Activated CD4-positive, alpha-beta T cell treated with anti-CD3 and anti-CD28 coated beads, Interleukin-2, amount 10 ng/mL, durations not matched to agents 24 days and 14 days (primary cell): ENCODE results near the gene TPPP3. TPM values are rescaled to one million over a fixed set of nuclear protein-coding genes. Genes with fewer than 3 reads are reported as not detected.

Source experiments
- DNase-seq: peaks from one replicate; pipeline ENCODE4 v3.0.0; 2022
- H3K27ac Mint-ChIP-seq: one replicate; pipeline ENCODE4 v1.8.0; 2022; ENCODE audit warnings: mild to moderate bottlenecking, mixed read lengths
- H3K27me3 Mint-ChIP-seq: one replicate; pipeline ENCODE4 v1.8.0; 2022; ENCODE audit warnings: mixed read lengths
- H3K36me3 Mint-ChIP-seq: one replicate; pipeline ENCODE4 v1.8.0; 2022; ENCODE audit warnings: low read depth, mild to moderate bottlenecking, mixed read lengths
- H3K4me1 Mint-ChIP-seq: one replicate; pipeline ENCODE4 v1.8.0; 2021; ENCODE audit warnings: mixed read lengths
- H3K4me3 Mint-ChIP-seq: one replicate; pipeline ENCODE4 v1.8.0; 2022; ENCODE audit warnings: mild to moderate bottlenecking, moderate library complexity, mixed read lengths
- H3K9me3 Mint-ChIP-seq: one replicate; pipeline ENCODE4 v1.8.0; 2021; ENCODE audit warnings: mixed read lengths
- intact Hi-C: fragments of 100-400 bp; cut with micrococcal nuclease; formaldehyde crosslinking; loops from one replicate; pipeline ENCODE4 v1.15.1; 2023
- total RNA-seq: library from RNA; stranded (reverse); gene quantifications from 2 replicates; pipeline ENCODE4 v1.2.3, GENCODE V29; 2022

TPPP3 gene
- total RNA-seq: not detected in 2 replicates

DNA sequence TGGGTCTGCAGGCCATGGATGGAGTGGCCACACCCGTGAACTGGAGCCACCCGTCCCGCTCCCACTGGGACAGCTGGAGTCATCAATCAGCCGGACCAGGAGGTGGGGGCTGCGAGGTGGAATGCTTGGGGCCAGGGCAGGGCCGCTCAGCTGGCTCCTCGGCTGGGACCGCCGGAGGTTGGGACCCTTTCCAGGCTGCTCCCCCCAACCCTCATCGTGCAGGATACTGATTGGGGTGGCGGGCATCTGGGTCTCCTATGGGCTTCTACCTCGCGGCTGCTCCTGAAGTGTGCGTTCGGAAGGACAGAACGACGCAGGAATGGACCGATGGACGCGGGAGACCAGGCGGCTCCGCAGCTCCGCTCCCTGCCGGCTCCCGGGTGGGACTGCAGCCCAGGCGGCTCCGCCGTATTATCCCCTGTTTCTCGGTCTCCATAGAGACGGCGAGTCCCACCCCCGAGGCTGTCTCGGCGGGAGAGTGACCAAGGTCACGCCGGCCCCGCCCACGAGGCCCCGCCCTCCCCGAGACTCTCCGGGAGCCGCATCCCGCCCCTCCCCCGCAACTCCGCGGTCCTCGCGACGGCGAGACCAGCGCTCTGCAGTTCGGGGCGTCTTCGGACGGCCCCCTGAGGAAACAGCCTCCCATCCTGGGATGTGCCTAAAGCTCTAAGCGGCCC lies at the start of gene TPPP3:
Gene TPPP3, minus strand, starts transcription at position 388 of the 677 bp plus-strand sequence. CDS start 2,387 bp downstream, outside the sequence.
- Mint-ChIP-seq H3K27ac (peak within 1 kb of the TSS; percentile 62), H3K4me3 (peak within 1 kb of the TSS; percentile 64), H3K9me3 (no peaks in the 10 kb centered on the region), H3K4me1 (peaks cover 4% of the 10 kb centered on the region), H3K36me3 (no peaks in the 10 kb centered on the region), H3K27me3 (peaks cover 49% of the 10 kb centered on the region)
- intact Hi-C loops: loop anchor here (10.0 kb wide), 1 partner anchor 48 kb away; no protein-coding TSS in a partner anchor
- DNase-seq: peak; percentile 84

DNA sequence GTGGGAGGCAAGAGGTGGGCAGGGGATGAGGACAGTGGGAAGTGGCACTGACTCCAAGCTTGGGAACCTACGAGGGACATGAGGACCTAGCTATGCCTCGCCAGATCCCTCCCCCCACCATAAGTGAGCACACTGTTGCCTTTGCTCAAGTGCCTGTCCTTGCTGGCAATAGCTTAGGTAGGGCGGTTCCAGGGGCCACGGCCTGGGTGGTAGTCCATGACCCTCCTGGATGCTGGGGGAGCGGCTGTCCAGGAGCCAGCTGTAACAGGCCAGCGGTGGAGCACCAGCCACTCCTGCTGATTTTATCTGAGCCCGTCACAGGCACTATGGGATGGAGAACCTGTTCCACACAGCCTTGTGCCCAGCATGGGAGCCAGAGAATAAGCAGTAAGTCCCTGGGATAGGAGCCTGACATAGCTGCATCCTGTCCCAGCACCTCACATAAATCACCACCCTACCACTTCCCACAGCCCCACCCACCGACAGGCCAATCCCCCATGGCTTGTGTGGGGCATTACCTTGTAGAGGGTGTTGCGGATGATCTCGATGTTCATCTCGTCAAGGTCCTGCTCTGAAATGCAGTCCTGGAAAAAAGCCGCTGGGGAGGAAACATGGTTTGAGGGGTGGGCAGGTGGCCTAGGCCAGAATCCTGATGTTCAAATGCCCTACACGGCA lies 49.4 kb upstream of the TPPP3 start:
- H3K27ac Mint-ChIP-seq: no peak overlapping the region
- H3K27me3 Mint-ChIP-seq: no peaks in the 10 kb centered on the region
- intact Hi-C loops: no loop called here
- H3K36me3 Mint-ChIP-seq: peaks cover 5% of the 10 kb centered on the region
- H3K9me3 Mint-ChIP-seq: no peaks in the 10 kb centered on the region
- DNase-seq: no peak
- no peak overlapping the region for H3K4me3 Mint-ChIP-seq
- H3K4me1 Mint-ChIP-seq: peaks cover 1% of the 10 kb centered on the region

DNA sequence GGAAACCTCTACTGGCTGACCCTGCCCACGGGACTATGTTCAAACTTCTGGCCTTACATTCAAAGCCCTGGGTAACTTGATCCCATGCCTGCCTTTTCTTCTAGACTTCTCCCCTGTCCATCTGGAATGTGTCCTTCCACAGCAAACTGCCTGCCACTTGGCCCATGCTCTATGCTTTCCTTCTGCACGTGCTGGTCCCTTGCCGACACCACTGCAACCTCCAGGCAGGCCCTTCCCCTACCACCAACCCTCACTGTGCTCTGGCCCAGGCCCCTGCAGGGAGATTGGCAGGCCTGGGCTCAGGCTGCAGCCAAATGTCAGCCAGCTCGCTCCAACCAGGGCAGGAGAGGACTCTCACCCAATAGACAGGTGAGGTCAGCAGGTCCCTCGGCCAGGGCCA lies 48.6 kb upstream of the TPPP3 start:
- DNase-seq: no peak
- H3K27ac Mint-ChIP-seq: no peak overlapping the region
- H3K4me3 Mint-ChIP-seq: no peak overlapping the region
- no peaks in the 10 kb centered on the region for H3K27me3 Mint-ChIP-seq
- H3K9me3 Mint-ChIP-seq: no peaks in the 10 kb centered on the region
- H3K36me3 Mint-ChIP-seq: peaks cover 7% of the 10 kb centered on the region
- intact Hi-C loops: no loop called here
- peaks cover 2% of the 10 kb centered on the region for H3K4me1 Mint-ChIP-seq

DNA sequence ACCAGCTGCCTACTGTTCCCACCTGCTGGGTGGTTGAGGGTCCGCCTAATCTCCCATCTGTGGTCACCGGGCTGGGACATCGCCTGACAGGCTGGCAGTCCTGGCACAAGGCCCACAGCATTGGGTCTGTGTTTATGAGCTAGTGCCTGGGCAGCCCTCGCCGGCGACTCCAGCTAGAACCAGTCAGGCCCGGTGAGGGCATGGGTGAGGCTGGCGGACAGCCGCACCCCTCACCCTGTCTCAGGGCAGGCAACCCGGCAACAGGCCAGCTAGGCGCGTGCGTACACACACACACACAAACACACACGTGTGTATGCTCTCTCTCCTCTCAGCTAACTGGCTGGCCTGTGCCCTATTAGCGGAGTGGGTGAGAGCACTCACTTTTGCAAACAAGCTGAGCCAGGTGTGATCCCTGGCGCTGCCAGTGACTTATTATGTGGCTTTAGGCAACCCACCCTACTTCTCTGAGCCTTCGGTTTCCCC lies 48.0 kb upstream of the TPPP3 start:
- Mint-ChIP-seq H3K27ac (no peak overlapping the region), H3K36me3 (peaks cover 7% of the 10 kb centered on the region), H3K4me3 (no peak overlapping the region), H3K27me3 (no peaks in the 10 kb centered on the region), H3K9me3 (no peaks in the 10 kb centered on the region), H3K4me1 (peaks cover 2% of the 10 kb centered on the region)
- DNase-seq: no peak
- intact Hi-C loops: no loop called here

DNA sequence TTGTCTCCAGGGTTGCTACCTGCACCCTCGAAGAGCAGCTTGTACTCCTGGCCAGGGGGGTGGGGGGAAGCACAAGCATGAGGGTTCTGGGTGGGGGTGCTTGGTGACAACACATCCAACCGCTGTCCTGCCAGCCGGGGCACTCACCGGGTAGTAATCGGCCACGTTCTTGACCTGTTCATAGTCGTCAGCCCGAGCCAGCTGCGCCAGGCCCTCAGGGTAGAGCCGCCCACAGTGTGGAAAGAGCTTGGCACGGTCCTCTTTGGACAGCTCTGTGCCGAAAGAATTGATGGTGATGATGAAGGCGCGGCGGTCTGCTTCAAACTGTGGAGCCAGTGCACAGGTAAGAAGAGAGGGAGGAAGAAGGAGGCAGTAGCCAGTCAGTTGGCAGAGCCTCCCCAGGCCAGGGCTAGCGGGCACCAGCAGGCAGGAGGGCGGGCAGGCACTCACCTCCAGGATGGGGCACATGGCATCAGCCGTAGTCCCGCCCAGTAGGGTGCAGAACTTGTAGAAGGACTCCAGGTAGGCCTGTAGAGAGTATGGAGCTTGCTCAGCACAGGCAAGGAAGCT lies 45.6 kb upstream of the TPPP3 start:
- no peak overlapping the region for H3K27ac Mint-ChIP-seq
- peaks cover 7% of the 10 kb centered on the region for H3K36me3 Mint-ChIP-seq
- no peak for DNase-seq
- no peak overlapping the region for H3K4me3 Mint-ChIP-seq
- intact Hi-C loops: no loop called here
- no peaks in the 10 kb centered on the region for H3K9me3 Mint-ChIP-seq
- H3K4me1 Mint-ChIP-seq: peaks cover 2% of the 10 kb centered on the region
- no peaks in the 10 kb centered on the region for H3K27me3 Mint-ChIP-seq

DNA sequence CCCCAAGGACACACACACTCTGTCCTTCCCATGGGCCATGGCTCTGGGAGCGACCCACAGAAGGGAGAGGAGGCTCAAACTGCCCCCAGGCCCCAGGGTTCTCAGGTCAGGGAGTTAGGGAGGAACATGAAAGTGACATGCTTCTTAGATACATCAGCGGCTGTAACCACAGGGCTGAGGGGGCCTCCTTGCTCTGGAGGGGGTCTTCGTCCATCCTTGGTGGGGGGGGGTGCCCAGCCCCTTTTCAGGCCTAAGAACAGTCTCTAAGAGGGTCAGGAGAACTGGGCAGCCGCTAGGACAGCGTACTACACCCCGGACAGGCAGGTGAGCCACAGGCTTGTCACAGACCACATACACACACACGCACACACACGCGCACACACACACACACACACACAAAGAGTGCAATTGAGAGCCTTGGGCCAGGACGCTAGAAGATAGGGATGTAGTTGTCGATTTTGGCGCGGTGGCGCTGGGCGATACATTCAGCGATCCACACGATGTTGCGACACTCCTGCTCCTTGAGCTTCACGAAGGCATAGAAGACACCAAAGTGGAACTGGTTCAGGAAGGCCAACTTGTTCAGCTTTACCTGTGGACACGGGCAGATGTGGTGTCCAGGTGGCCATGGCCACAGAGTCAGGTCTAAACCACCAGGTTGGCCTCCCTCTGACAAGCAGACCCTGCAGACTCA lies 44.9 kb upstream of the TPPP3 start:
- DNase-seq: no peak
- Mint-ChIP-seq H3K4me1 (peaks cover 2% of the 10 kb centered on the region), H3K27me3 (peaks cover 3% of the 10 kb centered on the region), H3K36me3 (peaks cover 7% of the 10 kb centered on the region), H3K27ac (no peak overlapping the region), H3K4me3 (no peak overlapping the region), H3K9me3 (no peaks in the 10 kb centered on the region)
- intact Hi-C loops: no loop called here

DNA sequence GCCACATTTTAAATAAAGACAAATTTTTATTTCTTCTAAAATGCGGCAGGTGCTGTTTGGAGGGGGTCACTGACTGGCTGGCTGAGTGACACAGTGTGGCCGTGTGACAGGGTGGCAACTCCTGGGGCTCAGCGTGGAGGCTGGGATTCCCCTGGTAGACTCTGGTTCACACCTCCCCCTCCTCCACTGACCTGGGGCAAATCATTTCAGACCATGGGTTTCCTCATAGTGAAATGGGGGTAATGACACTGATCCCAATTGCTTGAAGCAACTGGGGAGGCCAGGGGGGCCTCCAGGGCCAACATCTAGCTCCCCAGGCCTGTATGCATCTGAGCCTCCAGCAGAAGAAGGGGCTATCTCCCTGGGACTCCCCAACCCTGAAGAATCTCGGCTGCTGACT lies 44.2 kb upstream of the TPPP3 start:
- Mint-ChIP-seq H3K9me3 (no peaks in the 10 kb centered on the region), H3K27ac (no peak overlapping the region), H3K4me3 (no peak overlapping the region), H3K36me3 (peaks cover 7% of the 10 kb centered on the region), H3K27me3 (peaks cover 9% of the 10 kb centered on the region), H3K4me1 (peaks cover 3% of the 10 kb centered on the region)
- intact Hi-C loops: no loop called here
- no peak for DNase-seq

DNA sequence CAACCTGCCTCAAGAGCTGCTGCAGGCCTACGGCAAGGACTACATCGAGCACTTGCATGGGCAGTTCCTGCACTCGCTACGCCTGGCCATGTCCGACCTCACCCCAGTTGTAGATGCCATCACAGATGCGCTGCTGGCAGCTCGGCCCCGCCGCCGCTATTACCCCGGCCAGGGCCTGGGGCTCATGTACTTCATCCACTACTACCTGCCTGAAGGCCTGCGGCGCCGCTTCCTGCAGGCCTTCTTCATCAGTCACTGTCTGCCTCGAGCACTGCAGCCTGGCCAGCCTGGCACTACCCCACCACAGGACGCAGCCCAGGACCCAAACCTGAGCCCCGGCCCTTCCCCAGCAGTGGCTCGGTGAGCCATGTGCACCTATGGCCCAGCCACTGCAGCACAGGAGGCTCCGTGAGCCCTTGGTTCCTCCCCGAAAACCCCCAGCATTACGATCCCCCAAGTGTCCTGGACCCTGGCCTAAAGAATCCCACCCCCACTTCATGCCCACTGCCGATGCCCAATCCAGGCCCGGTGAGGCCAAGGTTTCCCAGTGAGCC lies 43.4 kb upstream of the TPPP3 start:
- Mint-ChIP-seq H3K27me3 (peaks cover 13% of the 10 kb centered on the region), H3K27ac (no peak overlapping the region), H3K4me3 (no peak overlapping the region), H3K4me1 (peaks cover 5% of the 10 kb centered on the region), H3K9me3 (no peaks in the 10 kb centered on the region), H3K36me3 (peaks cover 7% of the 10 kb centered on the region)
- no peak for DNase-seq
- intact Hi-C loops: no loop called here

DNA sequence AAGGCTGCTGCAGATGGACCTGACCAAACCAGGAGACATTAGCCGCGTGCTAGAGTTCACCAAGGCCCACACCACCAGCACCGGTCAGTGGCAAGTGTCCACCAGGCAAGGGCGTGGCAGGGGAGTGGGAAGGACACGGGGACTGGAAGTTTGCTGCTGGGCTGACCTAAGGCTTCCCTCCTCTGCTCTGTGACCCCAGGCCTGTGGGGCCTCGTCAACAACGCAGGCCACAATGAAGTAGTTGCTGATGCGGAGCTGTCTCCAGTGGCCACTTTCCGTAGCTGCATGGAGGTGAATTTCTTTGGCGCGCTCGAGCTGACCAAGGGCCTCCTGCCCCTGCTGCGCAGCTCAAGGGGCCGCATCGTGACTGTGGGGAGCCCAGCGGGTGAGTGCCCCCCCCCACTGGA lies 42.5 kb upstream of the TPPP3 start:
- no peak overlapping the region for H3K4me3 Mint-ChIP-seq
- H3K27ac Mint-ChIP-seq: no peak overlapping the region
- H3K9me3 Mint-ChIP-seq: no peaks in the 10 kb centered on the region
- DNase-seq: no peak
- intact Hi-C loops: no loop called here
- peaks cover 8% of the 10 kb centered on the region for H3K4me1 Mint-ChIP-seq
- peaks cover 7% of the 10 kb centered on the region for H3K36me3 Mint-ChIP-seq
- H3K27me3 Mint-ChIP-seq: peaks cover 16% of the 10 kb centered on the region

DNA sequence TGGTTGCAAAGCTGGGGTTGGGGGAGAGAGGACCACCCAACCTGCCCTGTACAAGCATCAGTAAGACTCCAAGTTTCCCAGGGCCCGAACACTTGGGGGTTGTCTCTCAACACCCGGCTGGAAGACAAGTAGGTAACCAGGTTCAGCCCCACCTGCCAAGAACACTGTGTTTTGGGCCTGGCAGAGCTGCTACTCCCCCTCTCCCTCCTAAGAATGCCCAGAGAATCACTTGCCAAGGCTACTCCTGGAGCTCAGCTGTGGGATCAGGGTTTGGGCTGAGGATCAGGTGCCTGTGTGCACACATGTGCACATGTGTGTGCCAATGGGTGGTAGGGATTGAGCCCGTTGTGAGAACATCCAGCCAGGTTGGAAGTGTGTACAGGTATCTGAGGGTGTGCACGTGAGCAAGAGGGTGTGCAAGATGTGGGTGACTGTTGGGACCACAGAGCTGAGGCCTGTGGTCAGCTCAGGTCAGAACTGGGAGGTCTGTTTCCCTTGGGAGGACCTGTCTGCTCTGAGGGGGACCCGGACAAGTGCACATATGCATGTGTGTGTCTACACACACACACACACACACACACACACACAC lies 39.9 kb upstream of the TPPP3 start:
- no peak overlapping the region for H3K4me3 Mint-ChIP-seq
- no peak for DNase-seq
- H3K27me3 Mint-ChIP-seq: peaks cover 35% of the 10 kb centered on the region
- intact Hi-C loops: no loop called here
- peaks cover 2% of the 10 kb centered on the region for H3K36me3 Mint-ChIP-seq
- no peaks in the 10 kb centered on the region for H3K9me3 Mint-ChIP-seq
- H3K4me1 Mint-ChIP-seq: peaks cover 14% of the 10 kb centered on the region
- no peak overlapping the region for H3K27ac Mint-ChIP-seq

DNA sequence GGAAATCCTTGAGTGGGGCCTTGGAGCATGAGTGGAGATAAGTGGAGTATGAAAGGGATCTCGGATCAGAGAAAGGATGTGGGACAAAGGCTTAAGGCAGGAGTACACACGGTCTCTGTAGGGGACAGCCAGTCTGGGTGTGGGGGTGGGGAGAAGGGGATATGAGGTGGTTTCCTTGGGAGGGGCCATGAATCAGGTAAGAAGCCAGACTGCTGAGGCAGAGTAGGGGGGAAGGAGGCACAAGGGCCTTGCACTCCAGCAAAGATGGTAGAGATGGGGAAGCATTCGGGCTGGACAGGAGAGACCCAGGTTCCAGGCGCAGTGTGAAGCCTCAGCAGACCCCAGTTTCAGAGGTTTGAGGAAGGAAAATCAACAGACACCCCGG lies 39.2 kb upstream of the TPPP3 start:
- H3K27ac Mint-ChIP-seq: no peak overlapping the region
- intact Hi-C loops: no loop called here
- no peak for DNase-seq
- peaks cover 12% of the 10 kb centered on the region for H3K4me1 Mint-ChIP-seq
- peak overlapping the region; percentile 50 for H3K4me3 Mint-ChIP-seq
- H3K36me3 Mint-ChIP-seq: peaks cover 2% of the 10 kb centered on the region
- peaks cover 38% of the 10 kb centered on the region for H3K27me3 Mint-ChIP-seq
- no peaks in the 10 kb centered on the region for H3K9me3 Mint-ChIP-seq

DNA sequence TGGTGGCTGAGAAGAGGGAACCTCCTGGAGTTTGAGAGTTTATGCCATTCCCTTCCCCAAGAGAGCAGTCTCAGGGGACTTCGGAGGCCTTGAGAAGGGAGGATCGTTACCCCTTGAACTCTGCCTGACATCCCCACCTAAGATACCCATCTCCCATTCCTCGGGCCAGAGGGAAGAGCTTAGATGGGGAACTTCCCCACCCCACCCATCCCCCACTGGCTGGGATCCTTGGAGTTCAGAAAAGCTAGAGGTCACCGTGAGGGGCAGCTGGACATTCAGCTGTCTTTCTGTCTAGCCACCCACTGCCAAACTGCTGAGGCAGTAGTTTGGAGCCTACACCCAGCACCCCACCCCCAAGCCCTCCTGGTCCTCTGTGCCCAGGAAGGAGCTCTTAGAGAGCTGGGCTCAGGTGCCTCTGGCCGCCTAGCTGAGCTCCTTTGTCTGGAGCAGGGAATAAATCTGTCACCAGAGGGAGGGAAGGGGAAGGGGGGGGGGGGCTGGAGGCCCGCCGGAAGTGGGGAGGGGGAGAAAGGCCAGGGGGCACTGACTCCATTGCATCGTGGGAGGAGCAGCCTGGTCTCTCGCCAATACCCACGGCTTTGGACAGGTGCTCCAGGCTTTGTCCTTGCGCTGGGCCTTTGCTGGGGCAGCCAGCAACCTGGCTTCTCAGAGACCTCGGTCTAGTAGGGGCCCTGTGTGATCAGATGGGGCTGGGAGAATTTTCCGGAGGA lies 38.6 kb upstream of the TPPP3 start:
- H3K4me1 Mint-ChIP-seq: peaks cover 12% of the 10 kb centered on the region
- no peaks in the 10 kb centered on the region for H3K9me3 Mint-ChIP-seq
- H3K27me3 Mint-ChIP-seq: peaks cover 41% of the 10 kb centered on the region
- H3K36me3 Mint-ChIP-seq: no peaks in the 10 kb centered on the region
- peak overlapping the region; percentile 55 for H3K4me3 Mint-ChIP-seq
- no peak for DNase-seq
- intact Hi-C loops: no loop called here
- no peak overlapping the region for H3K27ac Mint-ChIP-seq
